Measurements from ENCODE around the gene MICAL2. TPM values are rescaled to one million over a fixed set of nuclear protein-coding genes. Genes with fewer than 3 reads are reported as not detected.

The MICAL2 gene
- total and polyA plus RNA-seq, 3 experiments from 2014 or later = 32.4 to 147 (median 146) TPM

- H3K27ac Mint-ChIP-seq = peak overlapping the region in 1 of 8 donors; percentile 60
- ChIA-PET POLR2A (no interaction called here), CTCF (interaction anchor here (1.1 kb wide), 1 partner anchor 96 kb away, joined by 3 read pairs; no protein-coding TSS in a partner anchor)
These were observed 75.5 kb downstream of the MICAL2 start for GRCh38 chr11:12185914-12186313.

DNA sequence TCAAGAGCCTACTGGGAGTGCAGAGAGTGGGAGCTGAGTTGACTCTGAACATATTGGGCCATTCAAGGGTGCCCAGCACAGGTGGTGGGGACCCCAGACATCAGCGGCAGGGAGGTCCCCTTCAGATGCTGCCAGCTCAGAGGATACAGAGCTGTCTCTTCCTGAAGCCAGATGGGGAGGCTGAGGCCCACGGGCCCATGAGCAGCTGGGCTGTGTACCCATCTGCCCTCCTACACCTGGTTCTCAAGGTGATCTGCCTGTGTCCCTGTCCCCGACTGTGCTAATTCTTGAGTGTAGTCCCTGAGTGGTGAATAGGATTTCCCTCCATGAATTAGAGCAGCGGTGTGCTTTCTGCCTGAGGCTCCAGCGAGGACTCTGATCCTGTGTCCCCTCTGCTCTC lies 76.3 kb downstream of the MICAL2 start:
- DNase-seq = no peak
- Histone ChIP-seq H3K4me3 (ENCODE audit: low read length) (no peak overlapping the region), H3K9me3 (ENCODE audit: low read length) (no peaks in the 10 kb centered on the region), H3K27ac (ENCODE audit: low read depth, low read length) (no peak overlapping the region), H3K4me1 (ENCODE audit: insufficient read depth, low read length) (no peaks in the 10 kb centered on the region), H3K27me3 (ENCODE audit: insufficient read depth, low read length, poor library complexity, severe bottlenecking) (no peaks in the 10 kb centered on the region), H3K36me3 (ENCODE audit: insufficient read depth, low read length) (no peaks in the 10 kb centered on the region)
- H3K4me3 Mint-ChIP-seq = peak overlapping the region in 1 of 7 donors; percentile 0
- ChIA-PET POLR2A (no interaction called here), CTCF (no interaction called here)
- H3K27me3 Mint-ChIP-seq = no peaks in the 10 kb centered on the region
- peaks cover 0 to 4% (median 0%) of the 10 kb centered on the region in 3 donors for H3K36me3 Mint-ChIP-seq
- peaks cover 8 to 40% (median 13%) of the 10 kb centered on the region in 3 donors for H3K4me1 Mint-ChIP-seq
- H3K27ac Mint-ChIP-seq = peak overlapping the region in 2 of 8 donors; percentile 18 to 26
- no peaks in the 10 kb centered on the region for H3K9me3 Mint-ChIP-seq

More at GRCh38 chr11:12185914-12186313, 75.5 kb downstream of the MICAL2 start:
- Histone ChIP-seq H3K4me1 (ENCODE audit: insufficient read depth, low read length) (no peaks in the 10 kb centered on the region), H3K27me3 (ENCODE audit: insufficient read depth, low read length, poor library complexity, severe bottlenecking) (no peaks in the 10 kb centered on the region), H3K4me3 (ENCODE audit: low read length) (no peak overlapping the region), H3K9me3 (ENCODE audit: low read length) (no peaks in the 10 kb centered on the region), H3K27ac (ENCODE audit: low read depth, low read length) (no peak overlapping the region), H3K36me3 (ENCODE audit: insufficient read depth, low read length) (no peaks in the 10 kb centered on the region)
- DNase-seq = no peak
- H3K4me3 Mint-ChIP-seq = no peak overlapping the region
- peaks cover 0 to 4% (median 0%) of the 10 kb centered on the region in 3 donors for H3K36me3 Mint-ChIP-seq
- no peaks in the 10 kb centered on the region for H3K27me3 Mint-ChIP-seq
- H3K4me1 Mint-ChIP-seq = peaks cover 8 to 39% (median 13%) of the 10 kb centered on the region in 3 donors
- no peaks in the 10 kb centered on the region for H3K9me3 Mint-ChIP-seq

- H3K4me3 Mint-ChIP-seq = peak overlapping the region in 3 of 7 donors; percentile 5 to 68 (median 38)
- Histone ChIP-seq H3K27me3 (ENCODE audit: insufficient read depth, low read length, poor library complexity, severe bottlenecking) (no peaks in the 10 kb centered on the region), H3K4me1 (ENCODE audit: insufficient read depth, low read length) (no peaks in the 10 kb centered on the region), H3K36me3 (ENCODE audit: insufficient read depth, low read length) (no peaks in the 10 kb centered on the region), H3K9me3 (ENCODE audit: low read length) (no peaks in the 10 kb centered on the region), H3K4me3 (ENCODE audit: low read length) (no peak overlapping the region), H3K27ac (ENCODE audit: low read depth, low read length) (no peak overlapping the region)
- ChIA-PET CTCF (interaction anchor here (0.6 kb wide), 1 partner anchor 9 kb away, joined by 3 read pairs; no protein-coding TSS in a partner anchor), POLR2A (no interaction called here)
- no peaks in the 10 kb centered on the region for H3K9me3 Mint-ChIP-seq
- peaks cover 0 to 4% (median 0%) of the 10 kb centered on the region in 3 donors for H3K36me3 Mint-ChIP-seq
- H3K27me3 Mint-ChIP-seq = no peaks in the 10 kb centered on the region
- no peak for DNase-seq
- peak overlapping the region in 6 of 8 donors; percentile 29 to 79 (median 62) for H3K27ac Mint-ChIP-seq
- H3K4me1 Mint-ChIP-seq = peaks cover 8 to 40% (median 13%) of the 10 kb centered on the region in 3 donors
These were observed 77.0 kb downstream of the MICAL2 start for GRCh38 chr11:12187399-12187798.

- no peak overlapping the region for H3K4me3 ChIP-seq (ENCODE audit: low read length)
- peaks cover 8% of the 10 kb centered on the region for H3K4me1 ChIP-seq (ENCODE audit: insufficient read depth, low read length)
- Mint-ChIP-seq H3K27me3 (no peaks in the 10 kb centered on the region), H3K9me3 (no peaks in the 10 kb centered on the region), H3K4me3 (peak overlapping the region in 2 of 7 donors; percentile 34 to 81), H3K27ac (peak overlapping the region in 6 of 8 donors; percentile 16 to 84 (median 59)), H3K36me3 (peaks cover 0 to 4% (median 0%) of the 10 kb centered on the region in 3 donors), H3K4me1 (peaks cover 11 to 46% (median 18%) of the 10 kb centered on the region in 3 donors)
- H3K36me3 ChIP-seq (ENCODE audit: insufficient read depth, low read length) = no peaks in the 10 kb centered on the region
- DNase-seq = no peak
- CTCF ChIA-PET = interaction anchor here (0.8 to 2.3 kb wide), 4 partner anchors 11 to 48 kb away, joined by 3 to 6 read pairs (median 3); no protein-coding TSS in a partner anchor
- no peak overlapping the region for H3K27ac ChIP-seq (ENCODE audit: low read depth, low read length)
- no peaks in the 10 kb centered on the region for H3K9me3 ChIP-seq (ENCODE audit: low read length)
- POLR2A ChIA-PET = interaction anchor here (0.7 kb wide), 1 partner anchor 35 kb away, joined by 3 read pairs; no protein-coding TSS in a partner anchor
- no peaks in the 10 kb centered on the region for H3K27me3 ChIP-seq (ENCODE audit: insufficient read depth, low read length, poor library complexity, severe bottlenecking)
These were observed 78.3 kb downstream of the MICAL2 start for GRCh38 chr11:12188548-12189317.

- Mint-ChIP-seq H3K9me3 (no peaks in the 10 kb centered on the region), H3K27me3 (no peaks in the 10 kb centered on the region), H3K4me1 (peaks cover 14 to 46% (median 23%) of the 10 kb centered on the region in 3 donors), H3K36me3 (peaks cover 0 to 4% (median 0%) of the 10 kb centered on the region in 3 donors), H3K4me3 (peak overlapping the region; percentile 34 to 81 (median 65)), H3K27ac (peak overlapping the region in 7 of 8 donors; percentile 36 to 91 (median 82))
- Histone ChIP-seq H3K27ac (ENCODE audit: low read depth, low read length) (no peak overlapping the region), H3K4me1 (ENCODE audit: insufficient read depth, low read length) (peaks cover 12% of the 10 kb centered on the region), H3K36me3 (ENCODE audit: insufficient read depth, low read length) (no peaks in the 10 kb centered on the region), H3K4me3 (ENCODE audit: low read length) (no peak overlapping the region), H3K27me3 (ENCODE audit: insufficient read depth, low read length, poor library complexity, severe bottlenecking) (no peaks in the 10 kb centered on the region), H3K9me3 (ENCODE audit: low read length) (no peaks in the 10 kb centered on the region)
- CTCF ChIA-PET = interaction anchor here (0.8 to 2.3 kb wide), 4 partner anchors 10 to 47 kb away, joined by 3 to 6 read pairs (median 3); no protein-coding TSS in a partner anchor
- POLR2A ChIA-PET = interaction anchor here (0.7 kb wide), 1 partner anchor 34 kb away, joined by 3 read pairs; no protein-coding TSS in a partner anchor
- DNase-seq = peak in 4 of 5 donors; percentile 17 to 59 (median 40)
These were observed 79.3 kb downstream of the MICAL2 start for GRCh38 chr11:12189543-12190235.

GRCh38 chr11:12190511-12190910 lies 80.1 kb downstream of the MICAL2 start:
- Mint-ChIP-seq H3K27ac (peak overlapping the region in 7 of 8 donors; percentile 36 to 91 (median 69)), H3K4me3 (peak overlapping the region in 3 of 7 donors; percentile 55 to 75 (median 65)), H3K36me3 (peaks cover 0 to 4% (median 0%) of the 10 kb centered on the region in 3 donors), H3K9me3 (no peaks in the 10 kb centered on the region), H3K4me1 (peaks cover 21 to 52% (median 30%) of the 10 kb centered on the region in 3 donors), H3K27me3 (no peaks in the 10 kb centered on the region)
- no peak overlapping the region for H3K4me3 ChIP-seq (ENCODE audit: low read length)
- no peak for DNase-seq
- H3K27ac ChIP-seq (ENCODE audit: low read depth, low read length) = no peak overlapping the region
- no peaks in the 10 kb centered on the region for H3K9me3 ChIP-seq (ENCODE audit: low read length)
- no peaks in the 10 kb centered on the region for H3K36me3 ChIP-seq (ENCODE audit: insufficient read depth, low read length)
- POLR2A ChIA-PET = no interaction called here
- peaks cover 20% of the 10 kb centered on the region for H3K4me1 ChIP-seq (ENCODE audit: insufficient read depth, low read length)
- H3K27me3 ChIP-seq (ENCODE audit: insufficient read depth, low read length, poor library complexity, severe bottlenecking) = no peaks in the 10 kb centered on the region
- CTCF ChIA-PET = interaction anchor here (2.3 to 4.9 kb wide), 2 partner anchors 33 to 45 kb away, joined by 6 to 22 read pairs; no protein-coding TSS in a partner anchor

- peak in 1 of 5 donors; percentile 75 for DNase-seq
- Mint-ChIP-seq H3K4me1 (peaks cover 45 to 72% (median 51%) of the 10 kb centered on the region in 3 donors), H3K27me3 (peaks cover 0 to 1% of the 10 kb centered on the region in 2 donors), H3K9me3 (no peaks in the 10 kb centered on the region), H3K27ac (peak overlapping the region in 6 of 8 donors; percentile 20 to 83 (median 42)), H3K36me3 (peaks cover 0 to 16% (median 7%) of the 10 kb centered on the region in 3 donors), H3K4me3 (peak overlapping the region in 1 of 7 donors; percentile 34)
- no peaks in the 10 kb centered on the region for H3K36me3 ChIP-seq (ENCODE audit: insufficient read depth, low read length)
- H3K9me3 ChIP-seq (ENCODE audit: low read length) = no peaks in the 10 kb centered on the region
- H3K27ac ChIP-seq (ENCODE audit: low read depth, low read length) = no peak overlapping the region
- no peak overlapping the region for H3K4me3 ChIP-seq (ENCODE audit: low read length)
- ChIA-PET POLR2A (no interaction called here), CTCF (interaction anchor here (4.9 kb wide), 1 partner anchor 43 kb away, joined by 22 read pairs; no protein-coding TSS in a partner anchor)
- H3K27me3 ChIP-seq (ENCODE audit: insufficient read depth, low read length, poor library complexity, severe bottlenecking) = no peaks in the 10 kb centered on the region
- H3K4me1 ChIP-seq (ENCODE audit: insufficient read depth, low read length) = peaks cover 44% of the 10 kb centered on the region
These were observed 82.6 kb downstream of the MICAL2 start for GRCh38 chr11:12192794-12193514.
